GM12878 (cell line): ENCODE measurements around the gene RPL29. TPM values are rescaled to one million over a fixed set of nuclear protein-coding genes. Genes with fewer than 3 reads are reported as not detected.

ENCODE experiments used
- ATAC-seq: fragments of 200-7000 bp; cut with Tn5 transposase; 3 replicates; pipeline ENCODE4 v1.9.1; 2020; ENCODE audit warnings: mild to moderate bottlenecking, moderate library complexity
- BruUV-seq: library from RNA; stranded (reverse); fragments of 400-500 nt; replicated peaks from 2 replicates; lab custom pipeline; 2021; lab: Mats Ljungman, UMichigan
- CTCF ChIA-PET: fragments of 300-600 bp; sonication (Branson Sonifier 250); formaldehyde crosslinking; extraction: SDS; loops from one replicate; lab custom pipeline; 2021; ENCODE audit warnings: inconsistent platforms; lab: Yijun Ruan, JAX
- POLR2A ChIA-PET: fragments of 350-600 bp; formaldehyde crosslinking; extraction: SDS; loops from one replicate; lab custom pipeline; 2021; ENCODE audit warnings: inconsistent platforms; lab: Charles Lee
- RAD21 ChIA-PET: fragments of 300-600 bp; sonication (Branson Sonifier 250); formaldehyde crosslinking; loops from one replicate; lab custom pipeline; 2023; ENCODE audit warnings: antibody characterized with exemption; ENCODE audit not compliant: unreplicated experiment; lab: Charles Lee
- SMC1A ChIA-PET: fragments of 300-600 bp; sonication (Branson Sonifier 250); formaldehyde crosslinking; loops from one replicate; lab custom pipeline; 2023; ENCODE audit not compliant: unreplicated experiment, uncharacterized antibody; lab: Charles Lee
- DNase-seq: peaks from one replicate; pipeline ENCODE4 v3.0.0-alpha.2; 2011; ENCODE audit warnings: low read depth, low spot score
- FAIRE-seq: peaks from 3 replicates; lab custom pipeline; 2011; peaks lifted over from hg19 to GRCh38; lab: Jason Lieb, UNC
- H2AFZ ChIP-seq: 2 replicates; pipeline ENCODE4 v1.6.0; 2011; ENCODE audit warnings: low read depth, low read length, control low read depth; ENCODE audit not compliant: control insufficient read depth
- H3K27ac ChIP-seq: 2 replicates; pipeline ENCODE4 v1.5.1; 2011; ENCODE audit warnings: control low read depth; ENCODE audit not compliant: control insufficient read depth, insufficient read depth
- H3K27me3 ChIP-seq, 2 experiments: replicated peaks in 1 of 2; 2 replicates each; pipeline versions ENCODE4 v1.6.0 to v1.6.1; 2011; ENCODE audit warnings: low read length in 1 of 2; ENCODE audit not compliant: control insufficient read depth in 2 of 2, insufficient read depth in 2 of 2
- H3K36me3 ChIP-seq, 2 experiments: 2 replicates each; pipeline ENCODE4 v1.5.1; 2011; ENCODE audit warnings: low read length in 1 of 2; ENCODE audit not compliant: control insufficient read depth in 2 of 2, insufficient read depth in 2 of 2
- H3K4me1 ChIP-seq: 2 replicates; pipeline ENCODE4 v1.6.1; 2011; ENCODE audit warnings: mild to moderate bottlenecking, low read length, moderate library complexity, mixed read lengths; ENCODE audit not compliant: control insufficient read depth, insufficient read depth
- H3K4me2 ChIP-seq: 2 replicates; pipeline ENCODE4 v1.6.0; 2011; ENCODE audit warnings: control low read depth; ENCODE audit not compliant: control insufficient read depth, insufficient read depth
- H3K4me3 ChIP-seq: fragments of 200-600 bp; sonication (generic); 2 replicates; pipeline ENCODE4 v1.5.1; 2016
- H3K79me2 ChIP-seq: 2 replicates; pipeline ENCODE4 v1.6.0; 2011; ENCODE audit warnings: low read length; ENCODE audit not compliant: control insufficient read depth, insufficient read depth
- H3K9ac ChIP-seq: 2 replicates; pipeline ENCODE4 v1.8.0; 2011; ENCODE audit warnings: low read length, control low read depth, mixed read lengths; ENCODE audit not compliant: control insufficient read depth, insufficient read depth
- H3K9me3 ChIP-seq: replicated peaks from 3 replicates; pipeline ENCODE4 v1.5.1; 2011; ENCODE audit warnings: mild to moderate bottlenecking, low read length; ENCODE audit not compliant: control insufficient read depth, insufficient read depth
- H4K20me1 ChIP-seq: 2 replicates; pipeline ENCODE4 v1.6.0; 2011; ENCODE audit not compliant: control insufficient read depth, insufficient read depth
- BRCA1 ChIP-seq: IDR thresholded peaks from 2 replicates; pipeline ENCODE4 v1.6.1; 2011; ENCODE audit warnings: low read depth, low read length, improper control_type of control experiment
- KLF5 ChIP-seq: fragments of 450-650 bp; IDR thresholded peaks from 2 replicates; pipeline ENCODE4 v1.6.1; 2014; ENCODE audit warnings: mild to moderate bottlenecking; ENCODE audit not compliant: partially characterized antibody
- MEF2A ChIP-seq: IDR thresholded peaks from 2 replicates; pipeline ENCODE4 v1.6.1; 2011; ENCODE audit warnings: low read depth, mild to moderate bottlenecking, low read length, moderate library complexity; ENCODE audit not compliant: insufficient read depth
- MTA2 ChIP-seq: fragments of 450-650 bp; IDR thresholded peaks from 2 replicates; pipeline ENCODE4 v1.6.1; 2016; ENCODE audit warnings: low read depth, mild to moderate bottlenecking, moderate library complexity
- PAX5 ChIP-seq: IDR thresholded peaks from 2 replicates; pipeline ENCODE4 v1.6.1; 2011; ENCODE audit warnings: low read depth, low read length, borderline replicate concordance
- POU2F2 ChIP-seq: IDR thresholded peaks from 3 replicates; pipeline ENCODE4 v1.6.1; 2011; ENCODE audit warnings: low read depth, mild to moderate bottlenecking, low read length, borderline replicate concordance
- RB1 ChIP-seq: fragments of 450-650 bp; formaldehyde crosslinking; IDR thresholded peaks from 2 replicates; pipeline ENCODE4 v1.6.1; 2017; ENCODE audit warnings: mild to moderate bottlenecking, borderline replicate concordance
- RBBP5 ChIP-seq: fragments of 200-600 bp; sonication (generic); conservative IDR thresholded peaks from 2 replicates; pipeline ENCODE4 v1.6.1; 2016
- RFX5 ChIP-seq: IDR thresholded peaks from 2 replicates; pipeline ENCODE4 v1.6.1; 2011; ENCODE audit warnings: low read depth, low read length, improper control_type of control experiment
- SIX5 ChIP-seq: IDR thresholded peaks from 2 replicates; pipeline ENCODE4 v1.6.1; 2011; ENCODE audit warnings: mild to moderate bottlenecking, low read depth, low read length, moderate library complexity; ENCODE audit not compliant: severe bottlenecking
- SRF ChIP-seq, 2 experiments: IDR thresholded peaks; 2 replicates each; pipeline ENCODE4 v1.6.1; 2011; ENCODE audit warnings: low read depth in 2 of 2, low read length in 2 of 2, mild to moderate bottlenecking in 1 of 2, moderate library complexity in 1 of 2
- TCF3 ChIP-seq: IDR thresholded peaks from 2 replicates; pipeline ENCODE4 v1.6.1; 2012; ENCODE audit warnings: low read depth, mild to moderate bottlenecking, low read length, borderline replicate concordance; ENCODE audit not compliant: insufficient read depth
- ZNF274 ChIP-seq: IDR thresholded peaks from one replicate; pipeline ENCODE4 v1.8.0; 2011; ENCODE audit not compliant: insufficient read length, insufficient read depth
- WGBS: methylation state at CpG from one replicate; pipeline ENCODE4 v1.1.6; 2016; ENCODE audit warnings: low lambda C conversion rate; ENCODE audit not compliant: insufficient replicate concordance, insufficient coverage; ENCODE audit errors: missing lambda C conversion rate; 5-methylcytosine and 5-hydroxymethylcytosine counted together
- in situ Hi-C: fragments of 300-500 bp; cut with MboI; formaldehyde crosslinking; loops from 9 replicates; pipeline ENCODE4 v1.14.3; 2018; ENCODE audit warnings: mixed read lengths
- intact Hi-C: fragments of 100-400 bp; cut with micrococcal nuclease; formaldehyde crosslinking; loops from one replicate; pipeline ENCODE4 v1.14.2; 2022; ENCODE audit not compliant: unreplicated experiment
- polyA plus RNA-seq, 11 experiments: library from polyadenylated mRNA; depleted of rRNA in 4 of 11; unstranded in 6 of 11; stranded (reverse) in 5 of 11; fragments of >200 nt; fragmentation: Nextera tagmentation in 4 of 11; fragmentation: Illumina TruSeq in 1 of 11; extraction: Ambion mirVana in 4 of 11; extraction: Trizol in 1 of 11; gene quantifications; 1 replicate in 1 of 11; 2 replicates in 10 of 11; pipeline versions ENCODE4 v1.2.1 to v1.2.3, GENCODE V29; 2011 to 2016; ENCODE audit warnings: inconsistent platforms in 2 of 11, missing spikeins in 2 of 11, low read depth in 1 of 11
- total RNA-seq, 4 experiments: library from RNA; depleted of rRNA in 3 of 4; stranded (reverse); fragments of >200 nt in 3 of 4; fragmentation: Illumina TruSeq in 1 of 4; extraction: Trizol in 1 of 4; gene quantifications; 2 replicates each; pipeline versions ENCODE4 v1.2.1 to v1.2.3, GENCODE V29; 2013 to 2021
- TF ChIP-seq, protein P1 (sequence below): fragments of 450-650 bp; IDR thresholded peaks from 2 replicates; pipeline ENCODE4 v1.6.1; 2018; ENCODE audit warnings: mild to moderate bottlenecking, low read depth, moderate library complexity; ENCODE audit not compliant: partially characterized antibody
- TF ChIP-seq, protein P2 (sequence below): IDR thresholded peaks from 2 replicates; pipeline ENCODE4 v1.6.1; 2011; ENCODE audit warnings: mild to moderate bottlenecking, low read depth, low read length, moderate library complexity; ENCODE audit not compliant: insufficient replicate concordance
- TF ChIP-seq, protein P3 (sequence below): fragments of 450-650 bp; IDR thresholded peaks from 2 replicates; pipeline ENCODE4 v1.6.1; 2018; ENCODE audit warnings: borderline replicate concordance, mild to moderate bottlenecking; ENCODE audit not compliant: partially characterized antibody

RPL29 gene
- total and polyA plus RNA-seq, 10 of the 15 experiments (the other 5 are each of a cell fraction or from before 2014, with no cell fraction given) = 1,053 to 2,477 (median 1,657) TPM

DNA sequence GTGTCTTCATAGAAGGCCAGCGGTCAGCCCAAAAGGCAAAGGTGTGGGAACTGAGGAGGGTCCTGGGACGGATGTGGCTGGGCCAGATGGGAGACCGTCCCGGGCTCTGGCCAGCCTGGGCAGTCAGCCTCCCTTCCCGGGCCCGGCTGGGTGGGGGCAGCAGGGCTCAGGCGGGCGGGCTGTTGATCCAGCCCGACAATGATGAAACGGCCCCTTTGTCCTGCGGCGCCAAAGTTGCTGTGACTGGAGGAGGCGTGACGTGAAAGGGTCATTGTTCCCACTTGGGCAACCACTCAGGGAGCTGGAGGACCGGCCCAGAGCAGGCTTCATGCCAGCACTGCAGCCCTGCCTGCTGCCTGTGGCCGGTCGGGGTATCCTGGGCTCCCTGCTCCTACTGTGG lies 44.2 kb upstream of the RPL29 start:
- H3K36me3 ChIP-seq = no peaks in the 10 kb centered on the region
- 45% methylated on average over 14 of the region's 17 CpGs for WGBS
- ATAC-seq (no peak), FAIRE-seq (no peak), DNase-seq (no peak)
- H3K4me2 ChIP-seq = no peak overlapping the region
- H3K9ac ChIP-seq = no peak overlapping the region
- intact Hi-C loops = no loop called here
- TF ChIP-seq, protein P1, sequence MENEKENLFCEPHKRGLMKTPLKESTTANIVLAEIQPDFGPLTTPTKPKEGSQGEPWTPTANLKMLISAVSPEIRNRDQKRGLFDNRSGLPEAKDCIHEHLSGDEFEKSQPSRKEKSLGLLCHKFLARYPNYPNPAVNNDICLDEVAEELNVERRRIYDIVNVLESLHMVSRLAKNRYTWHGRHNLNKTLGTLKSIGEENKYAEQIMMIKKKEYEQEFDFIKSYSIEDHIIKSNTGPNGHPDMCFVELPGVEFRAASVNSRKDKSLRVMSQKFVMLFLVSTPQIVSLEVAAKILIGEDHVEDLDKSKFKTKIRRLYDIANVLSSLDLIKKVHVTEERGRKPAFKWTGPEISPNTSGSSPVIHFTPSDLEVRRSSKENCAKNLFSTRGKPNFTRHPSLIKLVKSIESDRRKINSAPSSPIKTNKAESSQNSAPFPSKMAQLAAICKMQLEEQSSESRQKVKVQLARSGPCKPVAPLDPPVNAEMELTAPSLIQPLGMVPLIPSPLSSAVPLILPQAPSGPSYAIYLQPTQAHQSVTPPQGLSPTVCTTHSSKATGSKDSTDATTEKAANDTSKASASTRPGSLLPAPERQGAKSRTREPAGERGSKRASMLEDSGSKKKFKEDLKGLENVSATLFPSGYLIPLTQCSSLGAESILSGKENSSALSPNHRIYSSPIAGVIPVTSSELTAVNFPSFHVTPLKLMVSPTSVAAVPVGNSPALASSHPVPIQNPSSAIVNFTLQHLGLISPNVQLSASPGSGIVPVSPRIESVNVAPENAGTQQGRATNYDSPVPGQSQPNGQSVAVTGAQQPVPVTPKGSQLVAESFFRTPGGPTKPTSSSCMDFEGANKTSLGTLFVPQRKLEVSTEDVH = no peak
- no peak for TF ChIP-seq BRCA1
- no peak for TF ChIP-seq ZNF274
- TF ChIP-seq PAX5 = no peak
- no peak for TF ChIP-seq SRF (IDR thresholded peaks at IDR 0.05; ENCODE audit: low read depth in 2 of 2, low read length in 2 of 2)
- TF ChIP-seq, protein P2, sequence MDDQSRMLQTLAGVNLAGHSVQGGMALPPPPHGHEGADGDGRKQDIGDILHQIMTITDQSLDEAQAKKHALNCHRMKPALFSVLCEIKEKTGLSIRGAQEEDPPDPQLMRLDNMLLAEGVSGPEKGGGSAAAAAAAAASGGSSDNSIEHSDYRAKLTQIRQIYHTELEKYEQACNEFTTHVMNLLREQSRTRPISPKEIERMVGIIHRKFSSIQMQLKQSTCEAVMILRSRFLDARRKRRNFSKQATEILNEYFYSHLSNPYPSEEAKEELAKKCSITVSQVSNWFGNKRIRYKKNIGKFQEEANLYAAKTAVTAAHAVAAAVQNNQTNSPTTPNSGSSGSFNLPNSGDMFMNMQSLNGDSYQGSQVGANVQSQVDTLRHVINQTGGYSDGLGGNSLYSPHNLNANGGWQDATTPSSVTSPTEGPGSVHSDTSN = no peak
- TF ChIP-seq RB1 = no peak
- TF ChIP-seq RFX5 = no peak
- TF ChIP-seq MEF2A = no peak
- TF ChIP-seq, protein P3, sequence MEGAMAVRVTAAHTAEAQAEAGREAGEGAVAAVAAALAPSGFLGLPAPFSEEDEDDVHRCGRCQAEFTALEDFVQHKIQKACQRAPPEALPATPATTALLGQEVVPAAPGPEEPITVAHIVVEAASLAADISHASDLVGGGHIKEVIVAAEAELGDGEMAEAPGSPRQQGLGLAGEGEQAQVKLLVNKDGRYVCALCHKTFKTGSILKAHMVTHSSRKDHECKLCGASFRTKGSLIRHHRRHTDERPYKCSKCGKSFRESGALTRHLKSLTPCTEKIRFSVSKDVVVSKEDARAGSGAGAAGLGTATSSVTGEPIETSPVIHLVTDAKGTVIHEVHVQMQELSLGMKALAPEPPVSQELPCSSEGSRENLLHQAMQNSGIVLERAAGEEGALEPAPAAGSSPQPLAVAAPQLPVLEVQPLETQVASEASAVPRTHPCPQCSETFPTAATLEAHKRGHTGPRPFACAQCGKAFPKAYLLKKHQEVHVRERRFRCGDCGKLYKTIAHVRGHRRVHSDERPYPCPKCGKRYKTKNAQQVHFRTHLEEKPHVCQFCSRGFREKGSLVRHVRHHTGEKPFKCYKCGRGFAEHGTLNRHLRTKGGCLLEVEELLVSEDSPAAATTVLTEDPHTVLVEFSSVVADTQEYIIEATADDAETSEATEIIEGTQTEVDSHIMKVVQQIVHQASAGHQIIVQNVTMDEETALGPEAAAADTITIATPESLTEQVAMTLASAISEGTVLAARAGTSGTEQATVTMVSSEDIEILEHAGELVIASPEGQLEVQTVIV = no peak
- no peak for TF ChIP-seq POU2F2
- TF ChIP-seq MTA2 = no peak
- no peak for TF ChIP-seq SIX5
- TF ChIP-seq TCF3 = no peak
- TF ChIP-seq RBBP5 = no peak
- no peak for TF ChIP-seq KLF5
- no peak overlapping the region for H2AFZ ChIP-seq
- H3K27ac ChIP-seq = no peak overlapping the region
- BruUV-seq = no TSS peak
- H3K4me1 ChIP-seq = peaks cover 7% of the 10 kb centered on the region; the same call in 1 of the 2 replicates
- ChIA-PET POLR2A (no interaction called here), CTCF (interaction anchor here (1.1 to 1.5 kb wide), 2 partner anchors 10 to 81 kb away, joined by 3 read pairs; no protein-coding TSS in a partner anchor), RAD21 (interaction anchor here (1.0 to 2.5 kb wide), 2 partner anchors 14 to 38 kb away, joined by 4 to 19 read pairs; no protein-coding TSS in a partner anchor), SMC1A (no interaction called here)
- in situ Hi-C loops = no loop called here
- no peaks in the 10 kb centered on the region for H4K20me1 ChIP-seq
- no peaks in the 10 kb centered on the region for H3K79me2 ChIP-seq
- H3K4me3 ChIP-seq = no peak overlapping the region
- no peaks in the 10 kb centered on the region for H3K27me3 ChIP-seq
- no peaks in the 10 kb centered on the region for H3K9me3 ChIP-seq
